ENCODE measurements around the gene DNER. TPM values are rescaled to one million over a fixed set of nuclear protein-coding genes. Genes with fewer than 3 reads are reported as not detected.

Gene DNER
- total RNA-seq, 1 donor from 2014 or later: not detected

DNA sequence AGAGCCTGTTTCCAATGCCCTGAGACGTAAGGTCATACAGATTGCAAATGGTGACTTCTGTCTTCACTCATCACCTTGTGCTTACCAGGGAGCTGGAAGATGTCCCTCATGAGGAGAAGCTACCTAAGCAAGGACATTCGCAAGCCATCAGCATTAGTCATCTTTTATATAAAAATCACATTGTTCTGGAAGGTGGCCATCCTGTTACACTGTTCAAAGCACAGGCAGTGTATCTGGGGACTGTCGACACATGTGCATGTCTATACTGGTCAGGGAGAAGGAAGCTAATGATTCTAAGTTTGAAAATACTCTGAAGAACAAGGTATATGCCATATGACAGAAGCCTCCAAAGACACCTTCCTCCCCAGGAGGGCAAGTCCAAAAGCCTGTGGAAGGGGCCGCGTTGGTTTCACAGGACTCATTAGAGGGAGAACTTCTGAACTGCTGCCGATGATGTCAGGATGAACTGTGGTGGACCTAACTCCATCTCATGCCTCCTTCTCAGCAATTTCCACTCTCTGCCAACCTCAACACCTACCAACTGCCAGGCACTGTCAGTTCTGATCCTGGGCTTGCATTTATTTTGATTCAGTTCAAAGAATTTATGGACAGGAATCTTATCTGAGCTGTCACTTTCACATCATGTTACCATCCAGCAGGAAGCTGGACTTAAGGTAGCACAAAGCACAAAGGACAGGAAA lies 39.4 kb downstream of the DNER start:
- Mint-ChIP-seq H3K27me3 (ENCODE audit: low read depth) (peaks cover 19% of the 10 kb centered on the region), H3K27ac (ENCODE audit: unreplicated experiment) (no peak overlapping the region), H3K36me3 (ENCODE audit: low read depth) (no peaks in the 10 kb centered on the region), H3K9me3 (ENCODE audit: low read depth) (no peaks in the 10 kb centered on the region), H3K4me1 (ENCODE audit: low read depth) (no peaks in the 10 kb centered on the region), H3K4me3 (ENCODE audit: unreplicated experiment) (no peak overlapping the region)
- DNase-seq (ENCODE audit: low spot score): no peak
- TF ChIP-seq, protein P1, sequence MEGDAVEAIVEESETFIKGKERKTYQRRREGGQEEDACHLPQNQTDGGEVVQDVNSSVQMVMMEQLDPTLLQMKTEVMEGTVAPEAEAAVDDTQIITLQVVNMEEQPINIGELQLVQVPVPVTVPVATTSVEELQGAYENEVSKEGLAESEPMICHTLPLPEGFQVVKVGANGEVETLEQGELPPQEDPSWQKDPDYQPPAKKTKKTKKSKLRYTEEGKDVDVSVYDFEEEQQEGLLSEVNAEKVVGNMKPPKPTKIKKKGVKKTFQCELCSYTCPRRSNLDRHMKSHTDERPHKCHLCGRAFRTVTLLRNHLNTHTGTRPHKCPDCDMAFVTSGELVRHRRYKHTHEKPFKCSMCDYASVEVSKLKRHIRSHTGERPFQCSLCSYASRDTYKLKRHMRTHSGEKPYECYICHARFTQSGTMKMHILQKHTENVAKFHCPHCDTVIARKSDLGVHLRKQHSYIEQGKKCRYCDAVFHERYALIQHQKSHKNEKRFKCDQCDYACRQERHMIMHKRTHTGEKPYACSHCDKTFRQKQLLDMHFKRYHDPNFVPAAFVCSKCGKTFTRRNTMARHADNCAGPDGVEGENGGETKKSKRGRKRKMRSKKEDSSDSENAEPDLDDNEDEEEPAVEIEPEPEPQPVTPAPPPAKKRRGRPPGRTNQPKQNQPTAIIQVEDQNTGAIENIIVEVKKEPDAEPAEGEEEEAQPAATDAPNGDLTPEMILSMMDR (IDR thresholded peaks at IDR 0.05): no peak

DNA sequence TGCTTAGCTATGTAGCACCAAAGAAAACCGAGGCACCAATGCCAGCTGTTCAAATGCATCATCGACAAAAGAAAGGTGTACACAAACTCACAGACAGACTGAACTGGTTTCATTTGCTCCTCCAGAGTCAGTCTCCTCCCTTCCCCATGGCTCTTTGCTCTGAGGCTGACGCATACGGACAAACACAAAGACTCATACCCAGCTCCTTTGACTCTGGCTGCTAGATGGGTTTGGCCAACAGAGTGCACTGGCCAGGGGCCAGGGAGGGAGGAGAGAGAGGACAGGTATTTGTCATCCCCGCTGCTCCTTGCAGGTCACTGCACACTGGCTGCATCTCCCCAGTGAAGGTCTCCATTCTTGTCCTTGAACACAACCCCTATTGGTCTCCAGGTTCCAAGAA lies 40.7 kb downstream of the DNER start:
- DNase-seq (ENCODE audit: low spot score): no peak
- no peaks in the 10 kb centered on the region for H3K4me1 Mint-ChIP-seq (ENCODE audit: low read depth)
- TF ChIP-seq, protein P1 (IDR thresholded peaks at IDR 0.05): no peak
- H3K9me3 Mint-ChIP-seq (ENCODE audit: low read depth): no peaks in the 10 kb centered on the region
- H3K36me3 Mint-ChIP-seq (ENCODE audit: low read depth): no peaks in the 10 kb centered on the region
- no peak overlapping the region for H3K27ac Mint-ChIP-seq (ENCODE audit: unreplicated experiment)
- peaks cover 22% of the 10 kb centered on the region for H3K27me3 Mint-ChIP-seq (ENCODE audit: low read depth)
- H3K4me3 Mint-ChIP-seq (ENCODE audit: unreplicated experiment): no peak overlapping the region

DNA sequence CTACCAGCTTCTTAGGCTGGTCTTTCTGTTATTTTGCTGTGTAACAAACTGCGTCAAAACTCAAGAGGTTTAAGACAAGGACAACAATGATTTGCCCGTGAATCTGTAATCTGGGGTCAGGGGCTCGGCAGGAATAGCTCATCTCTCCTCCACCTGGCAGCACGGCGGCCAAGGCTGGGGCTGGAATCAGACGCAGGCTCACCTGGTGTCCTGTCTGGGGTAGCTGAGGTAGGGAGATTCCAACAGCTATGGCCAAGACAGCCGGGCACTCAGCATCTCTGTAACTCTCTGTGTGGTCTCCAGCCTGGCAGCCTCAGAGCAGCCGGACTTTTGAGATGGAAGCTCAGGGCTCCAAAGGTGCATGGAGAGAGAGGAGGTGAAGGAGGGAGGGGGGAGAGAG lies 42.3 kb downstream of the DNER start:
- H3K9me3 Mint-ChIP-seq (ENCODE audit: low read depth): no peaks in the 10 kb centered on the region
- no peaks in the 10 kb centered on the region for H3K36me3 Mint-ChIP-seq (ENCODE audit: low read depth)
- no peak for DNase-seq (ENCODE audit: low spot score)
- no peaks in the 10 kb centered on the region for H3K4me1 Mint-ChIP-seq (ENCODE audit: low read depth)
- H3K4me3 Mint-ChIP-seq (ENCODE audit: unreplicated experiment): no peak overlapping the region
- TF ChIP-seq, protein P1 (IDR thresholded peaks at IDR 0.05): no peak
- H3K27ac Mint-ChIP-seq (ENCODE audit: unreplicated experiment): no peak overlapping the region
- peaks cover 20% of the 10 kb centered on the region for H3K27me3 Mint-ChIP-seq (ENCODE audit: low read depth)

DNA sequence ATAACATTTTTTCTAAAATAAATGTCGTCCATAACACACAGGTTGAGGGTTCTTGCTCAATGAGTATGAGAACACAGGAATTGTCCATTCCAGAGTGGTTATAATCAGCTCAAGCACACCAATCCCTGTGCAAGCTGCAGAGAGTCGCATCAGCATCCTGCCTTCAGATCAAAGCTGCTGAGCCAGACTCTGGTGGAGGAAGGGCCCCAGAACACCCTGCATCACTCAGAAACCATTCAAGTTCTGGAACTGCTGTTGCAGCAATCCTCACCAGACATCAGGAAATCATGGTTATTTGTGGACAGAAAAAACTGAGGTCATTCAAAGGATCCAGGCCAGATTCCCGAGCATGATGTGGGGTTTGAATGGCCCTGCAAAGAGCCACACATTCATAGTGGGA lies 44.5 kb downstream of the DNER start:
- H3K4me1 Mint-ChIP-seq (ENCODE audit: low read depth): no peaks in the 10 kb centered on the region
- no peaks in the 10 kb centered on the region for H3K36me3 Mint-ChIP-seq (ENCODE audit: low read depth)
- TF ChIP-seq, protein P1 (IDR thresholded peaks at IDR 0.05): no peak
- H3K27ac Mint-ChIP-seq (ENCODE audit: unreplicated experiment): no peak overlapping the region
- no peak overlapping the region for H3K4me3 Mint-ChIP-seq (ENCODE audit: unreplicated experiment)
- peaks cover 2% of the 10 kb centered on the region for H3K9me3 Mint-ChIP-seq (ENCODE audit: low read depth)
- peaks cover 20% of the 10 kb centered on the region for H3K27me3 Mint-ChIP-seq (ENCODE audit: low read depth)
- no peak for DNase-seq (ENCODE audit: low spot score)

DNA sequence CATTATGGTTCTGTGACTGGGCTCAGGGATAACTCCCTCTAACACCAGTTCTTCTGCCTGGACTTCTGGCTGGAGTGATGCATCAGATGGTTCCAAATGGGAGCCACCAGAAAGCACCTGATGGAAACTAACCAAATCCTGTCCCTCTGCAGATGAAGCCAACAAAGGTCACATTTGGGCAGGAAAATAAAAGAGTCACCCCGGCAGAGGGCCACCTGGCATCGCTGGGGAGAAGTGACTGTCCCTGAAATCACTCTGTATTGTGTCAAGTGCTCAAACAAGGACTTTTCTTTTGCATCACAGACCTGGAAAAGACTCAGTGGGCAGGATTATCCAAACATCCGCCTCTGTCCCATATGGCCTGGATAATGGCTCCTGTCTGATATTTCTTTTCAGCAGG lies 47.5 kb downstream of the DNER start:
- Mint-ChIP-seq H3K27me3 (ENCODE audit: low read depth) (peaks cover 8% of the 10 kb centered on the region), H3K9me3 (ENCODE audit: low read depth) (peaks cover 2% of the 10 kb centered on the region), H3K27ac (ENCODE audit: unreplicated experiment) (no peak overlapping the region), H3K36me3 (ENCODE audit: low read depth) (no peaks in the 10 kb centered on the region), H3K4me1 (ENCODE audit: low read depth) (no peaks in the 10 kb centered on the region), H3K4me3 (ENCODE audit: unreplicated experiment) (no peak overlapping the region)
- TF ChIP-seq, protein P1 (IDR thresholded peaks at IDR 0.05): no peak
- no peak for DNase-seq (ENCODE audit: low spot score)
